Neutrophil (primary cell): ENCODE measurements around the gene OXSR1.

Source experiments
- H3K27ac ChIP-seq: fragments of 200-600 bp; sonication (generic); 2 replicates; pipeline ENCODE4 v1.5.1; 2016; ENCODE audit warnings: mild to moderate bottlenecking, moderate library complexity
- H3K27me3 ChIP-seq: fragments of 200-600 bp; sonication (generic); 2 replicates; pipeline ENCODE4 v1.6.0; 2016; ENCODE audit warnings: mild to moderate bottlenecking
- H3K36me3 ChIP-seq: fragments of 200-600 bp; sonication (generic); 2 replicates; pipeline ENCODE4 v1.5.1; 2017
- H3K4me1 ChIP-seq, 2 experiments: fragments of 200-600 bp in 1 of 2; sonication (generic) in 1 of 2; 1 replicate in 1 of 2; 2 replicates in 1 of 2; pipeline versions ENCODE4 v1.5.1 to v1.6.1; 2013 to 2016; ENCODE audit warnings: low read depth in 1 of 2, low read length in 1 of 2, mild to moderate bottlenecking in 1 of 2, moderate library complexity in 1 of 2; ENCODE audit not compliant: control insufficient read depth in 1 of 2, insufficient read depth in 1 of 2
- H3K4me3 ChIP-seq, 2 experiments: fragments of 200-600 bp in 1 of 2; sonication (generic) in 1 of 2; 1 replicate in 1 of 2; 2 replicates in 1 of 2; pipeline ENCODE4 v1.5.1; 2013 to 2016; ENCODE audit warnings: low read depth in 1 of 2, low read length in 1 of 2, mild to moderate bottlenecking in 1 of 2, moderate library complexity in 1 of 2
- H3K9me3 ChIP-seq: fragments of 200-600 bp; sonication (generic); 2 replicates; pipeline ENCODE4 v1.5.1; 2016
- CTCF ChIP-seq: fragments of 200-600 bp; sonication (generic); IDR thresholded peaks from 2 replicates; pipeline ENCODE4 v1.5.1; 2016; ENCODE audit warnings: antibody characterized with exemption

The OXSR1 gene

GRCh38 chr3:38250198-38250597 lies 84.9 kb downstream of the OXSR1 start:
- TF ChIP-seq CTCF = no peak
- Histone ChIP-seq H3K36me3 (peaks cover 90% of the 10 kb centered on the region), H3K4me1 (no peaks in the 10 kb centered on the region), H3K9me3 (no peaks in the 10 kb centered on the region), H3K27ac (no peak overlapping the region), H3K27me3 (no peaks in the 10 kb centered on the region), H3K4me3 (no peak overlapping the region)

- Histone ChIP-seq H3K4me1 (no peaks in the 10 kb centered on the region), H3K4me3 (no peak overlapping the region), H3K27me3 (no peaks in the 10 kb centered on the region), H3K36me3 (peaks cover 84% of the 10 kb centered on the region), H3K9me3 (no peaks in the 10 kb centered on the region), H3K27ac (no peak overlapping the region)
- TF ChIP-seq CTCF = no peak
Measured at GRCh38 chr3:38251197-38251596, 85.9 kb downstream of the OXSR1 start.

GRCh38 chr3:38253704-38254103 lies 88.4 kb downstream of the OXSR1 start:
- H3K27ac ChIP-seq = no peak overlapping the region
- no peaks in the 10 kb centered on the region for H3K9me3 ChIP-seq
- no peak overlapping the region for H3K4me3 ChIP-seq
- no peaks in the 10 kb centered on the region for H3K27me3 ChIP-seq
- H3K36me3 ChIP-seq = peaks cover 61% of the 10 kb centered on the region
- no peak for TF ChIP-seq CTCF
- H3K4me1 ChIP-seq = peaks cover 21 to 22% of the 10 kb centered on the region in 2 experiments

- Histone ChIP-seq H3K4me3 (no peak overlapping the region), H3K27ac (no peak overlapping the region), H3K36me3 (peaks cover 49% of the 10 kb centered on the region), H3K4me1 (peaks cover 30% of the 10 kb centered on the region in 2 experiments), H3K9me3 (no peaks in the 10 kb centered on the region), H3K27me3 (no peaks in the 10 kb centered on the region)
- TF ChIP-seq CTCF = no peak
Measured at GRCh38 chr3:38254872-38255271, 89.5 kb downstream of the OXSR1 start.

GRCh38 chr3:38255627-38256026 lies 90.3 kb downstream of the OXSR1 start:
- Histone ChIP-seq H3K27ac (no peak overlapping the region), H3K9me3 (no peaks in the 10 kb centered on the region), H3K36me3 (peaks cover 42% of the 10 kb centered on the region), H3K4me1 (peaks cover 35 to 36% of the 10 kb centered on the region in 2 experiments), H3K27me3 (no peaks in the 10 kb centered on the region), H3K4me3 (no peak overlapping the region)
- no peak for TF ChIP-seq CTCF

GRCh38 chr3:38257583-38257982 lies 92.2 kb downstream of the OXSR1 start:
- TF ChIP-seq CTCF = no peak
- Histone ChIP-seq H3K36me3 (peaks cover 24% of the 10 kb centered on the region), H3K4me1 (peaks cover 35 to 36% of the 10 kb centered on the region in 2 experiments)

More at GRCh38 chr3:38257583-38257982, 92.2 kb downstream of the OXSR1 start:
- Histone ChIP-seq H3K4me3 (no peak overlapping the region), H3K27me3 (no peaks in the 10 kb centered on the region), H3K9me3 (no peaks in the 10 kb centered on the region), H3K27ac (peak overlapping the region; percentile 72)
